Measurements from ENCODE around the gene CREBBP.
A peak's percentile ranks its signal among the peaks of the same experiment; 100 is the strongest.

CREBBP gene

DNA sequence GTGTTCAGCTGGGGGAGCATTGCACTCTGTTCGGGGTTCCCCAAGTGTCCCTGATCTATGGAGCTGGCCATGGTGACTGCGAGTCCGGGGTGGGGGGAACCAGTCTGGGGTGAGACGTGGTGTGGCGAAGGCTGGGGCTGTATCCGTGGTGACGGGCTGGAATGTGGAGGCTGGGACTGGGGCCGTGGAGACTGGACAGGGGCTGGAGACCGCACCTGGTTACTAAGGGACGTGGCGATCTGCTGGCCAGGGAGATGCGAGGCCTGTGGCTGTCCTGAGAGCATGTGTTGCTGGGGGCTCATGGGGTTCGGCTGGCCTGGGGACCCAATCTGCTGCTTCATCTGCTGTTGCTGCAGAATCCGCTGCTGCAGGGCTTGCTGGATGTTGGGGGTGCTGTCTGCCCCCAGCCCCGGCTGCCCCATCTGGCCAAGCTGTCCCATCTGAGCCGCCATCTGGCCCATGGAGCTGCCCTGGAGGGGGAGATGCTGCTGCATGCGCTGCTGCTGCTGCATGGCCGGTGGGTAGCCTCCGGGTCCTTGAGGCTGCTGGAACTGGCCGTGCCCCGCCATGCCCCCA is 152.6 kb downstream of the CREBBP start:
- H3K4me1 ChIP-seq (ENCODE audit: control extremely low read depth in 1 of 4, control insufficient read depth in 4 of 4, insufficient read depth in 4 of 4, low read length in 3 of 4): no peaks in the 10 kb centered on the region
- WGBS (ENCODE audit: insufficient coverage): 99% methylated on average over 21 of the region's 21 CpGs
- no peaks in the 10 kb centered on the region for H3K27me3 ChIP-seq (replicated peaks in 2 of 5; ENCODE audit: control insufficient read depth in 4 of 5, insufficient read depth in 5 of 5, low read length in 4 of 5)
- ChIA-PET POLR2A (no interaction called here), CTCF (no interaction called here)
- no peaks in the 10 kb centered on the region for H3K9me3 ChIP-seq (ENCODE audit: control extremely low read depth in 1 of 5, control insufficient read depth in 4 of 5, insufficient read depth in 2 of 5, low read depth in 1 of 5, low read length in 4 of 5)
- H3K4me3 ChIP-seq (ENCODE audit: control insufficient read depth in 1 of 7, extremely low read depth in 1 of 7, insufficient read depth in 4 of 7, low read depth in 2 of 7, low read length in 6 of 7): no peak overlapping the region
- DNase-seq: no peak
- H3K36me3 ChIP-seq (ENCODE audit: control insufficient read depth in 4 of 4, insufficient read depth in 4 of 4, low read length in 3 of 4): peaks cover 3 to 59% (median 41%) of the 10 kb centered on the region in 4 experiments
- no peak overlapping the region for H3K27ac ChIP-seq (ENCODE audit: insufficient read depth in 1 of 2, low read depth in 1 of 2, low read length in 2 of 2, poor library complexity in 1 of 2, severe bottlenecking in 2 of 2)

GRCh38 chr16:3726021-3726687 is 154.4 kb downstream of the CREBBP start:
- no peak overlapping the region for H3K4me3 ChIP-seq (ENCODE audit: control insufficient read depth in 1 of 7, extremely low read depth in 1 of 7, insufficient read depth in 4 of 7, low read depth in 2 of 7, low read length in 6 of 7)
- DNase-seq: no peak
- peaks cover 0 to 2% (median 0%) of the 10 kb centered on the region in 5 experiments for H3K27me3 ChIP-seq (replicated peaks in 2 of 5; ENCODE audit: control insufficient read depth in 4 of 5, insufficient read depth in 5 of 5, low read length in 4 of 5)
- H3K4me1 ChIP-seq (ENCODE audit: control extremely low read depth in 1 of 4, control insufficient read depth in 4 of 4, insufficient read depth in 4 of 4, low read length in 3 of 4): no peaks in the 10 kb centered on the region
- 96% methylated on average over 24 of the region's 33 CpGs for WGBS (ENCODE audit: insufficient coverage)
- H3K27ac ChIP-seq (ENCODE audit: insufficient read depth in 1 of 2, low read depth in 1 of 2, low read length in 2 of 2, poor library complexity in 1 of 2, severe bottlenecking in 2 of 2): no peak overlapping the region
- no peaks in the 10 kb centered on the region for H3K9me3 ChIP-seq (ENCODE audit: control extremely low read depth in 1 of 5, control insufficient read depth in 4 of 5, insufficient read depth in 2 of 5, low read depth in 1 of 5, low read length in 4 of 5)
- POLR2A ChIA-PET: no interaction called here
- H3K36me3 ChIP-seq (ENCODE audit: control insufficient read depth in 4 of 4, insufficient read depth in 4 of 4, low read length in 3 of 4): peaks cover 3 to 45% (median 35%) of the 10 kb centered on the region in 4 experiments
- CTCF ChIA-PET: no interaction called here

DNA sequence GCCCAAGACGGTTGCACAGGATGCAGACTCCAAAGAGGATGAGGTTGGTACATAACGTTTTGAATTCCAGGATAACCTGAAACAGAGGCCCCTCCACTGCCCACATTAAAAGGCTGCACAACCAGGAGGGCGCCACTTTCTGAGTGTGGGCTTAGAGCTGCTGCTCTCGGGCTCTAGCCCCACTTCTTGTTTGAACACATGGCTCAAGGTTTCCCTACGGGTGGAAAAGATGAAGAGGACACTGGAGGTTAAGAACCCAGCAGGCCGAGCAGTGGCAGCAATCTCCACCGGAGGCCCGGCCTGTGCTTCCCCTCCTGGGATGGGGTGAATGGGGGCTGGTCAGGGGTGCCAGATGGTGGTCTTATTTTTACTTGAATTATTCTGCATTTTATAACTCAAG is 155.2 kb downstream of the CREBBP start:
- DNase-seq: no peak
- Histone ChIP-seq H3K36me3 (ENCODE audit: control insufficient read depth in 4 of 4, insufficient read depth in 4 of 4, low read length in 3 of 4) (peaks cover 0 to 36% (median 27%) of the 10 kb centered on the region in 4 experiments), H3K9me3 (ENCODE audit: control extremely low read depth in 1 of 5, control insufficient read depth in 4 of 5, insufficient read depth in 2 of 5, low read depth in 1 of 5, low read length in 4 of 5) (no peaks in the 10 kb centered on the region), H3K27ac (ENCODE audit: insufficient read depth in 1 of 2, low read depth in 1 of 2, low read length in 2 of 2, poor library complexity in 1 of 2, severe bottlenecking in 2 of 2) (no peak overlapping the region), H3K4me3 (ENCODE audit: control insufficient read depth in 1 of 7, extremely low read depth in 1 of 7, insufficient read depth in 4 of 7, low read depth in 2 of 7, low read length in 6 of 7) (no peak overlapping the region), H3K4me1 (ENCODE audit: control extremely low read depth in 1 of 4, control insufficient read depth in 4 of 4, insufficient read depth in 4 of 4, low read length in 3 of 4) (no peaks in the 10 kb centered on the region), H3K27me3 (replicated peaks in 2 of 5; ENCODE audit: control insufficient read depth in 4 of 5, insufficient read depth in 5 of 5, low read length in 4 of 5) (peaks cover 0 to 5% (median 0%) of the 10 kb centered on the region in 5 experiments)
- 83% methylated on average over 7 of the region's 8 CpGs for WGBS (ENCODE audit: insufficient coverage)
- ChIA-PET POLR2A (no interaction called here), CTCF (no interaction called here)

- H3K27ac ChIP-seq (ENCODE audit: insufficient read depth in 1 of 2, low read depth in 1 of 2, low read length in 2 of 2, poor library complexity in 1 of 2, severe bottlenecking in 2 of 2): no peak overlapping the region
- H3K9me3 ChIP-seq (ENCODE audit: control extremely low read depth in 1 of 5, control insufficient read depth in 4 of 5, insufficient read depth in 2 of 5, low read depth in 1 of 5, low read length in 4 of 5): no peaks in the 10 kb centered on the region
- no peak for DNase-seq
- H3K36me3 ChIP-seq (ENCODE audit: control insufficient read depth in 4 of 4, insufficient read depth in 4 of 4, low read length in 3 of 4): peaks cover 0 to 9% (median 6%) of the 10 kb centered on the region in 4 experiments
- ChIA-PET POLR2A (no interaction called here), CTCF (no interaction called here)
- 95% methylated on average over 10 of the region's 10 CpGs for WGBS (ENCODE audit: insufficient coverage)
- H3K4me1 ChIP-seq (ENCODE audit: control extremely low read depth in 1 of 4, control insufficient read depth in 4 of 4, insufficient read depth in 4 of 4, low read length in 3 of 4): peaks cover 5 to 9% (median 7%) of the 10 kb centered on the region in 4 experiments
- peaks cover 0 to 5% (median 0%) of the 10 kb centered on the region in 5 experiments for H3K27me3 ChIP-seq (replicated peaks in 2 of 5; ENCODE audit: control insufficient read depth in 4 of 5, insufficient read depth in 5 of 5, low read length in 4 of 5)
- H3K4me3 ChIP-seq (ENCODE audit: control insufficient read depth in 1 of 7, extremely low read depth in 1 of 7, insufficient read depth in 4 of 7, low read depth in 2 of 7, low read length in 6 of 7): no peak overlapping the region
Measured at GRCh38 chr16:3722508-3722907, 158.0 kb downstream of the CREBBP start.

DNA sequence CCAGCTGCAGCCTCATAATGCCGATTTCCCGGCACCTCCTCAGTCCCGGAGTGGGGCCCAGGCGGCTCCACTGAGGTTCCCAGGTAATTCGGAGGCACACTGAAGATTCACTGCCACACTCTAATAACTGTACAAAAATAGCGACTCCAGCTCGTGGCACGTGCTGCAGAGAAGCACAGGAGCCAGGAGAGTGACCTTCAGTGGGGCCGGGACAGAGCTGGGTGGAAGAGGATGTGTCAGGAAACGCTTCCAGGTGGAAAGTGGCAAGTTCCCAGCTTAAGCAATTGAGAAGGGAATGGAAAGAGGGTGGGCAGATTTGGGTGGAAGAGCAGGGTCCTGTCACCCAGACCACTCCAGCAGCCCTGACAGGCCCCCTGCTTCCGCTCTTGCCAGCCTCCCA is 160.1 kb downstream of the CREBBP start:
- Histone ChIP-seq H3K4me1 (ENCODE audit: control extremely low read depth in 1 of 4, control insufficient read depth in 4 of 4, insufficient read depth in 4 of 4, low read length in 3 of 4) (peaks cover 5 to 19% (median 17%) of the 10 kb centered on the region in 4 experiments), H3K27ac (ENCODE audit: insufficient read depth in 1 of 2, low read depth in 1 of 2, low read length in 2 of 2, poor library complexity in 1 of 2, severe bottlenecking in 2 of 2) (no peak overlapping the region), H3K4me3 (ENCODE audit: control insufficient read depth in 1 of 7, extremely low read depth in 1 of 7, insufficient read depth in 4 of 7, low read depth in 2 of 7, low read length in 6 of 7) (no peak overlapping the region), H3K36me3 (ENCODE audit: control insufficient read depth in 4 of 4, insufficient read depth in 4 of 4, low read length in 3 of 4) (no peaks in the 10 kb centered on the region), H3K27me3 (replicated peaks in 2 of 5; ENCODE audit: control insufficient read depth in 4 of 5, insufficient read depth in 5 of 5, low read length in 4 of 5) (peaks cover 0 to 5% (median 0%) of the 10 kb centered on the region in 5 experiments), H3K9me3 (ENCODE audit: control extremely low read depth in 1 of 5, control insufficient read depth in 4 of 5, insufficient read depth in 2 of 5, low read depth in 1 of 5, low read length in 4 of 5) (no peaks in the 10 kb centered on the region)
- no peak for DNase-seq
- POLR2A ChIA-PET: no interaction called here
- CTCF ChIA-PET: no interaction called here
- 88% methylated on average over 9 of the region's 11 CpGs for WGBS (ENCODE audit: insufficient coverage)

DNA sequence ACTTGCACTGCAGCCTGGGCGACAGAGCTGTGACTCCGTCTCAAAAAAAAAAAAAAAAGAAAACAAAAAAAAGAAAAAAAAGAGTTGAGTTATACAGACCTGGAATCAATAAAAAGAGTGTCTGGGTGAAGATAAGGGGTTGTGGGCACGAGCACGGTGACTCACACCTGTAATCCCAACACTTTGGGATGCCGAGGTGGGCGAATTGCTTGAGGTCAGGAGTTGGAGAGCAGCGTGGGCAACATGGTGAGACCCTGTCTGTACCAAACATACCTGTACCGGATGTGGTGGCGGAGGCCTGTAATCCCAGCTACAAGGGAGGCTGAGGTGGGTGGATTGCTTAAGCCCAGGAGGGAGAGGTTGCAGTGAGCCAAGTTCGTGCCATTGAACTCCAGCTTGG is 161.9 kb downstream of the CREBBP start:
- CTCF ChIA-PET: no interaction called here
- WGBS (ENCODE audit: insufficient coverage): 100% methylated on average over 5 of the region's 10 CpGs

GRCh38 chr16:3718019-3718391 is 162.5 kb downstream of the CREBBP start:
- ChIA-PET POLR2A (no interaction called here), CTCF (no interaction called here)
- DNase-seq: no peak
- peaks cover 0 to 18% (median 5%) of the 10 kb centered on the region in 4 experiments for H3K36me3 ChIP-seq (ENCODE audit: control insufficient read depth in 4 of 4, insufficient read depth in 4 of 4, low read length in 3 of 4)
- peak overlapping the region; percentile 50 to 76 for H3K27ac ChIP-seq (ENCODE audit: insufficient read depth in 1 of 2, low read depth in 1 of 2, low read length in 2 of 2, poor library complexity in 1 of 2, severe bottlenecking in 2 of 2)
- H3K4me3 ChIP-seq (ENCODE audit: control insufficient read depth in 1 of 7, extremely low read depth in 1 of 7, insufficient read depth in 4 of 7, low read depth in 2 of 7, low read length in 6 of 7): peak overlapping the region; percentile 53 to 89 (median 80)
- H3K4me1 ChIP-seq (ENCODE audit: control extremely low read depth in 1 of 4, control insufficient read depth in 4 of 4, insufficient read depth in 4 of 4, low read length in 3 of 4): peaks cover 5 to 19% (median 17%) of the 10 kb centered on the region in 4 experiments
- H3K9me3 ChIP-seq (ENCODE audit: control extremely low read depth in 1 of 5, control insufficient read depth in 4 of 5, insufficient read depth in 2 of 5, low read depth in 1 of 5, low read length in 4 of 5): no peaks in the 10 kb centered on the region
- H3K27me3 ChIP-seq (replicated peaks in 2 of 5; ENCODE audit: control insufficient read depth in 4 of 5, insufficient read depth in 5 of 5, low read length in 4 of 5): peaks cover 0 to 5% (median 1%) of the 10 kb centered on the region in 5 experiments
- WGBS (ENCODE audit: insufficient coverage): 36% methylated on average over 4 of the region's 5 CpGs

More for the DNA sequence above, 161.9 kb downstream of the CREBBP start:
- Histone ChIP-seq H3K4me3 (ENCODE audit: control insufficient read depth in 1 of 7, extremely low read depth in 1 of 7, insufficient read depth in 4 of 7, low read depth in 2 of 7, low read length in 6 of 7) (no peak overlapping the region), H3K36me3 (ENCODE audit: control insufficient read depth in 4 of 4, insufficient read depth in 4 of 4, low read length in 3 of 4) (peaks cover 0 to 12% (median 3%) of the 10 kb centered on the region in 4 experiments), H3K9me3 (ENCODE audit: control extremely low read depth in 1 of 5, control insufficient read depth in 4 of 5, insufficient read depth in 2 of 5, low read depth in 1 of 5, low read length in 4 of 5) (no peaks in the 10 kb centered on the region), H3K27ac (ENCODE audit: insufficient read depth in 1 of 2, low read depth in 1 of 2, low read length in 2 of 2, poor library complexity in 1 of 2, severe bottlenecking in 2 of 2) (no peak overlapping the region), H3K27me3 (replicated peaks in 2 of 5; ENCODE audit: control insufficient read depth in 4 of 5, insufficient read depth in 5 of 5, low read length in 4 of 5) (peaks cover 0 to 5% (median 0%) of the 10 kb centered on the region in 5 experiments), H3K4me1 (ENCODE audit: control extremely low read depth in 1 of 4, control insufficient read depth in 4 of 4, insufficient read depth in 4 of 4, low read length in 3 of 4) (peaks cover 5 to 19% (median 17%) of the 10 kb centered on the region in 4 experiments)
- POLR2A ChIA-PET: no interaction called here
- no peak for DNase-seq
